OCI-LY7 (cell line): Measurements from ENCODE around the gene SCO1. TPM values are rescaled to one million over a fixed set of nuclear protein-coding genes. Genes with fewer than 3 reads are reported as not detected.

Source experiments
- BruUV-seq: library from RNA; stranded (reverse); fragments of 400-500 nt; replicated peaks from 2 replicates; lab custom pipeline; 2021; lab: Mats Ljungman, UMichigan
- CTCF ChIA-PET: fragments of 300-600 bp; sonication (Branson Sonifier 250); formaldehyde crosslinking; loops from one replicate; lab custom pipeline; 2022; ENCODE audit warnings: antibody characterized with exemption; ENCODE audit not compliant: unreplicated experiment; lab: Charles Lee
- POLR2A ChIA-PET: fragments of 300-600 bp; sonication (Branson Sonifier 250); formaldehyde crosslinking; loops from one replicate; lab custom pipeline; 2022; ENCODE audit warnings: antibody characterized with exemption; lab: Charles Lee
- DNase-seq: peaks from one replicate; pipeline ENCODE4 v3.0.0-alpha.2; 2015; ENCODE audit warnings: low spot score
- H2AFZ ChIP-seq: fragments of 200-600 bp; sonication (generic), shearing (Covaris generic); 2 replicates; pipeline ENCODE4 v1.6.1; 2014; ENCODE audit warnings: mild to moderate bottlenecking, antibody characterized with exemption, low read length, moderate library complexity
- H3K27ac ChIP-seq: fragments of 200-600 bp; sonication (generic); 2 replicates; pipeline ENCODE4 v1.5.1; 2014; ENCODE audit warnings: mixed run types, low read depth, mild to moderate bottlenecking, moderate library complexity, low read length, inconsistent platforms; ENCODE audit not compliant: poor library complexity, severe bottlenecking
- H3K36me3 ChIP-seq: fragments of 200-600 bp; sonication (generic); 2 replicates; pipeline ENCODE4 v1.6.1; 2014; ENCODE audit warnings: mild to moderate bottlenecking, antibody characterized with exemption, low read length, moderate library complexity, mixed read lengths; ENCODE audit not compliant: insufficient read depth
- H3K4me1 ChIP-seq: fragments of 200-600 bp; sonication (generic); 2 replicates; pipeline ENCODE4 v1.5.1; 2014; ENCODE audit warnings: mild to moderate bottlenecking, low read length; ENCODE audit not compliant: insufficient read depth, poor library complexity, severe bottlenecking
- H3K4me2 ChIP-seq: fragments of 200-600 bp; sonication (generic); 2 replicates; pipeline ENCODE4 v1.6.1; 2014; ENCODE audit warnings: mild to moderate bottlenecking, low read length
- H3K4me3 ChIP-seq: fragments of 200-600 bp; sonication (generic); 2 replicates; pipeline ENCODE4 v1.5.1; 2014; ENCODE audit warnings: mild to moderate bottlenecking, low read depth, low read length; ENCODE audit not compliant: poor library complexity, severe bottlenecking
- H3K79me2 ChIP-seq: fragments of 200-600 bp; sonication (generic); 2 replicates; pipeline ENCODE4 v1.6.1; 2016; ENCODE audit warnings: low read depth, mild to moderate bottlenecking, low read length, moderate library complexity, mixed read lengths; ENCODE audit not compliant: insufficient read depth
- H3K9me2 ChIP-seq: fragments of 200-600 bp; sonication (generic); 2 replicates; pipeline ENCODE4 v1.6.1; 2016; ENCODE audit warnings: mild to moderate bottlenecking, low read length, mixed read lengths; ENCODE audit not compliant: insufficient read depth
- H3K9me3 ChIP-seq: fragments of 200-600 bp; sonication (generic); 2 replicates; pipeline ENCODE4 v1.6.1; 2014; ENCODE audit warnings: mild to moderate bottlenecking, mixed run types, low read length, mixed read lengths
- H4K20me1 ChIP-seq: fragments of 200-600 bp; sonication (generic); 2 replicates; pipeline ENCODE4 v1.6.1; 2014; ENCODE audit warnings: mild to moderate bottlenecking, antibody characterized with exemption, low read length, moderate library complexity, mixed read lengths; ENCODE audit not compliant: insufficient read depth
- CTCF ChIP-seq: fragments of 200-600 bp; sonication (generic); conservative IDR thresholded peaks from 2 replicates; pipeline ENCODE4 v1.5.1; 2014; ENCODE audit warnings: mild to moderate bottlenecking, antibody characterized with exemption, low read length, moderate library complexity, mixed read lengths
- EZH2phosphoT487 ChIP-seq: fragments of 200-600 bp; sonication (generic); IDR thresholded peaks from 2 replicates; pipeline ENCODE4 v1.6.1; 2018; ENCODE audit warnings: low read depth, borderline replicate concordance, mild to moderate bottlenecking, mixed run types, antibody characterized with exemption, low read length, moderate library complexity, mixed read lengths
- intact Hi-C: fragments of 100-400 bp; cut with micrococcal nuclease; formaldehyde crosslinking; loops from one replicate; pipeline ENCODE4 v1.10.0; 2022; ENCODE audit not compliant: unreplicated experiment
- total RNA-seq, 2 experiments: library from RNA; depleted of rRNA in 1 of 2; stranded (reverse); fragments of >200 nt in 1 of 2; shearing (Covaris generic) in 1 of 2; gene quantifications; 2 replicates each; pipeline ENCODE4 v1.2.3, GENCODE V29; 2014 to 2022

The SCO1 gene
- total RNA-seq, 2 experiments from 2014 or later, result 32.2 to 44.4 TPM

GRCh38 chr17:10657148-10657547 is 40.2 kb downstream of the SCO1 start, which contains the start of gene MYH3:
MYH3 (minus strand) TSS chr17:10657309; CDS start chr17:10655064, 2,245 bp downstream.
- BruUV-seq, result no TSS peak
- Histone ChIP-seq H3K79me2 (no peaks in the 10 kb centered on the region), H2AFZ (no peak within 1 kb of the TSS), H4K20me1 (no peaks in the 10 kb centered on the region), H3K4me3 (no peak within 1 kb of the TSS), H3K9me3 (no peaks in the 10 kb centered on the region), H3K4me2 (no peak within 1 kb of the TSS), H3K4me1 (no peaks in the 10 kb centered on the region), H3K36me3 (no peaks in the 10 kb centered on the region), H3K9me2 (no peaks in the 10 kb centered on the region), H3K27ac (no peak within 1 kb of the TSS)
- POLR2A ChIA-PET, result interaction anchor here (0.5 kb wide), 1 partner anchor 23 kb away, joined by 3 read pairs; no protein-coding TSS in a partner anchor
- CTCF ChIA-PET, result no interaction called here
- TF ChIP-seq EZH2phosphoT487, result no peak
- TF ChIP-seq CTCF, result no peak
- no peak for DNase-seq
- intact Hi-C loops, result no loop called here

- POLR2A ChIA-PET, result no interaction called here
These were observed 43.3 kb downstream of the SCO1 start for GRCh38 chr17:10653987-10654386.

More at GRCh38 chr17:10653987-10654386, 43.3 kb downstream of the SCO1 start:
- Histone ChIP-seq H4K20me1 (no peaks in the 10 kb centered on the region), H3K79me2 (no peaks in the 10 kb centered on the region), H3K9me3 (no peaks in the 10 kb centered on the region), H3K4me1 (no peaks in the 10 kb centered on the region), H2AFZ (no peak overlapping the region), H3K27ac (no peak overlapping the region), H3K4me2 (no peak overlapping the region), H3K4me3 (no peak overlapping the region), H3K36me3 (no peaks in the 10 kb centered on the region), H3K9me2 (no peaks in the 10 kb centered on the region)
- intact Hi-C loops, result no loop called here
- no TSS peak for BruUV-seq
- no peak for DNase-seq
- CTCF ChIA-PET, result no interaction called here
- TF ChIP-seq EZH2phosphoT487 (no peak), CTCF (no peak)
